Lower leg skin (tissue), 4 donors: ENCODE results near the gene FBXW2. TPM values are rescaled to one million over a fixed set of nuclear protein-coding genes. Genes with fewer than 3 reads are reported as not detected.

Experiments used
- DNase-seq, 2 donors: peaks; one replicate each; pipeline ENCODE4 v3.0.0-alpha.2; 2019; ENCODE audit warnings: low spot score in 2 of 2
- H3K4me3 ChIP-seq: fragments of 200-600 bp; sonication (generic); 2 replicates; pipeline ENCODE4 v1.5.1; 2017; ENCODE audit warnings: mild to moderate bottlenecking, low read depth; ENCODE audit not compliant: poor library complexity, severe bottlenecking
- CTCF ChIP-seq, 3 donors: fragments of 450-650 bp; IDR thresholded peaks; one replicate each; pipeline ENCODE4 v1.5.1; 2016; ENCODE audit warnings: antibody characterized with exemption in 3 of 3, mild to moderate bottlenecking in 3 of 3, moderate library complexity in 2 of 3
- POLR2A ChIP-seq, 2 donors: fragments of 450-650 bp; IDR thresholded peaks; one replicate each; pipeline ENCODE4 v1.6.1; 2016 to 2017; ENCODE audit warnings: antibody characterized with exemption in 2 of 2, mild to moderate bottlenecking in 1 of 2, moderate library complexity in 1 of 2
- WGBS, 2 donors: methylation state at CpG; one replicate each; pipeline ENCODE4 v1.1.5; 2018; 5-methylcytosine and 5-hydroxymethylcytosine counted together
- intact Hi-C: fragments of 100-400 bp; cut with DNase I; formaldehyde crosslinking; loops from one replicate; pipeline ENCODE4 v1.15.0; 2023; ENCODE audit warnings: low total_unique reads
- total RNA-seq, 4 donors: library from RNA; depleted of rRNA; stranded (reverse); fragments of >200 nt; gene quantifications; one replicate each; pipeline ENCODE4 v1.1.0, GENCODE V29; 2016

FBXW2 gene
- total RNA-seq, 4 donors from 2014 or later = 25.9 to 49.6 (median 46.4) TPM

GRCh38 chr9:120712539-120713031 lies 80.6 kb downstream of the FBXW2 start:
- no peak for DNase-seq
- H3K4me3 ChIP-seq = peak overlapping the region; percentile 0
- TF ChIP-seq CTCF (IDR thresholded peaks at IDR 0.05) (no peak), POLR2A (IDR thresholded peaks at IDR 0.05) (no peak)
- WGBS, 2 donors = 9 to 11% methylated on average over 4 of the region's 4 CpGs
- intact Hi-C loops = loop anchor here (10.0 kb wide), 1 partner anchor 98 kb away; no protein-coding TSS in a partner anchor

DNA sequence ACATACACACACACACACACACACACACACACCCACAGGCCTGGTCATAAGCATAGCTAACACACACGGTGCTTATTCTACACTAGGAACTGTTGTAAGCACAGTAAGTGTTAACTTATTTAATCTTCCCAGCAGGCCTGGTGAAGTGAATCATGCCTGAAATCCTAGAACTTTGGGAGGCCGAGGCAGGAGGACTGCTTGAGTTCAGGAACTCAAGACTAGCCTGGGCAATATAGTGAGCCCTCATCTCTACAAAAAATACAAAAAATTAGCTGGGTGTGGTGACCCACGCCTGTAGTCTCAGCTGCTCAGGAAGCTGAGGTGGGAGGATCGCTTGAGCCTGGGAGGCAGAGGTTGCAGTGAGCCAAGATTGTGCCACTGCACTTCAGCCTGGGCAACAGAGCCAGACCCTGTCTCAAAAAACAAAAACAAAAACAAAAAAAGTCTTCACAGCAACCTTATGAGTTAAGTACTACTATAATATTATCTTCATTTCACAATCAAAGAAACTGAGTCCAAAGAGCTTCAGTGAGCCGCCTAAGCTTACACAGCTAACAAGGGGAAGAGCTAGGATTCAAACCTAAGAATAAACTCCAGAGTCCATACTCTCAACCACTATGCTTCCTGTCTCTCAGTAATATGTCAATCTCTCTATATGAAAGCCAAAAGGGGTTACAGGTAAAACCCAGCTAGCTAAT lies 81.2 kb downstream of the FBXW2 start:
- TF ChIP-seq CTCF (IDR thresholded peaks at IDR 0.05) = no peak
- TF ChIP-seq POLR2A (IDR thresholded peaks at IDR 0.05) = no peak
- DNase-seq = no peak
- intact Hi-C loops = loop anchor here (10.0 kb wide), 1 partner anchor 97 kb away; no protein-coding TSS in a partner anchor
- WGBS, 2 donors = 24 to 26% methylated on average over 5 of the region's 5 CpGs
- H3K4me3 ChIP-seq = no peak overlapping the region

DNA sequence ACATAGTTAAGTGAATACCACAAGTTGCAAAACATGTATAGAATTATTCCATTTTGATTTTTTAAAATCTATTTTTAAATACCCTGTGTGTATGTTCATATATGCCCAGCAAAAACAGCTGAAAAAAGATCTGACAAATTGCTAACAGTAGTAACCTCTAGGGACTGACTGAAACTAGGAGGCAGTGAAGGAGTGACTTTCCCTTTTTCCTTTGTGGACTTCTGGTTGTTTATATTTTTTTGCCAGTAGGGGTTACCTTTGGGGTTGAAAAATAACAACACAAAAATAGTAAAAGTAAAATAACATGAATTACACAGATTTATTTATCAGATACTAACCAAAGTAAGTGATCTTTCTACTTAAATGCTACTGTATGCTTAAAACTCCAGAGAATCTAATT lies 81.9 kb downstream of the FBXW2 start:
- no peak for DNase-seq
- no peak for TF ChIP-seq CTCF (IDR thresholded peaks at IDR 0.05)
- no peak for TF ChIP-seq POLR2A (IDR thresholded peaks at IDR 0.05)
- no peak overlapping the region for H3K4me3 ChIP-seq
- intact Hi-C loops = loop anchor here (10.0 kb wide), 1 partner anchor 97 kb away; no protein-coding TSS in a partner anchor

DNA sequence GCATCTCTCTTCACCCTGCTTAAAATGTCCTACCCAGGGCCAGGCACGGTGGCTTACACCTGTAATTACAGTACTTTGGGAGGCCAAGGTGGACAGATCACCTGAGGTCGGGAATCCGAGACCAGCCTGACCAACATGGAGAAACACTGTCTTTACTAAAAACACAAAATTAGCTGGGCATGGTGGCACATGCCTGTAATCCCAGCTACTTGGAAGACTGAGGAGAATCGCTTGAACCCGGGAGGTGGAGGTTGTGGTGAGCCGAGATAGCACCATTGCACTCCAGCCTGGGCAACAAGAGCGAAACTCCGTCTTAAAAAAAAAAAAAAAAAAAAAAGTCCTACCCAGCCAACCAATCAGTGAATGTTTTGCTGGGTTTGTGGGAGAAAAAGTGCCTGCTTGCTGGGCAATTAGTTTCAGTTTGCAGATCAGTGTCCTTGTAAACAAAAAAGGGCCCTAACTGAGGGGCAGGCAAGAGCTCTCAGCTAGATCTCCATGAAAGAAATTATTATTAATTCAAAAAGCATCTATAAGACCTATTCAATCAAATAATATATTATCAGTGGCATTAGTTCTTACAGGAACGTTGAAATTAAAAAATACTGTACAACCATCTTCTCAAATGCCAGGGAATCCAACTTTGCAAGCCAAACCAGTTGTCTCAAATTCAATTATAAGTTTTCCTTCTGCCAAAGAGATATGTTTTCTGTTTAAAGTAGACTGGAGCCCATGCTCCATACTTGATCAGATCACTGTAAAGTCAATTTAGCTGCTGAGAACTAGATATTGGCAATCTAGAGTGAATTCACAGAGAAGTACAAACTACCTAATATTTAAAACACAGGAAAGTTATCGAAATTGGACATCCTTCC lies 82.9 kb downstream of the FBXW2 start:
- no peak for DNase-seq
- no peak for TF ChIP-seq POLR2A (IDR thresholded peaks at IDR 0.05)
- no peak for TF ChIP-seq CTCF (IDR thresholded peaks at IDR 0.05)
- intact Hi-C loops = loop anchor here (10.0 kb wide), 1 partner anchor 96 kb away; no protein-coding TSS in a partner anchor
- WGBS, 2 donors = 29 to 30% methylated on average over 10 of the region's 10 CpGs
- H3K4me3 ChIP-seq = no peak overlapping the region

GRCh38 chr9:120708526-120709224 lies 84.5 kb downstream of the FBXW2 start:
- no peak for TF ChIP-seq POLR2A (IDR thresholded peaks at IDR 0.05)

More at GRCh38 chr9:120708526-120709224, 84.5 kb downstream of the FBXW2 start:
- no peak overlapping the region for H3K4me3 ChIP-seq
- 54 to 60% methylated on average over 6 of the region's 6 CpGs for WGBS, 2 donors
- intact Hi-C loops = no loop called here
- DNase-seq = no peak
